Measurements from ENCODE around the gene EXOSC10. TPM values are rescaled to one million over a fixed set of nuclear protein-coding genes. Genes with fewer than 3 reads are reported as not detected.
"Not testable (repeated sequence)": the region's sequence is repeated elsewhere in the genome, so short reads cannot be mapped to it uniquely, and the experiment has no call there.

Gene EXOSC10
- polyA plus RNA-seq, 1 of the 3 experiments (the other 2 are of a cell fraction): 62.5 TPM

DNA sequence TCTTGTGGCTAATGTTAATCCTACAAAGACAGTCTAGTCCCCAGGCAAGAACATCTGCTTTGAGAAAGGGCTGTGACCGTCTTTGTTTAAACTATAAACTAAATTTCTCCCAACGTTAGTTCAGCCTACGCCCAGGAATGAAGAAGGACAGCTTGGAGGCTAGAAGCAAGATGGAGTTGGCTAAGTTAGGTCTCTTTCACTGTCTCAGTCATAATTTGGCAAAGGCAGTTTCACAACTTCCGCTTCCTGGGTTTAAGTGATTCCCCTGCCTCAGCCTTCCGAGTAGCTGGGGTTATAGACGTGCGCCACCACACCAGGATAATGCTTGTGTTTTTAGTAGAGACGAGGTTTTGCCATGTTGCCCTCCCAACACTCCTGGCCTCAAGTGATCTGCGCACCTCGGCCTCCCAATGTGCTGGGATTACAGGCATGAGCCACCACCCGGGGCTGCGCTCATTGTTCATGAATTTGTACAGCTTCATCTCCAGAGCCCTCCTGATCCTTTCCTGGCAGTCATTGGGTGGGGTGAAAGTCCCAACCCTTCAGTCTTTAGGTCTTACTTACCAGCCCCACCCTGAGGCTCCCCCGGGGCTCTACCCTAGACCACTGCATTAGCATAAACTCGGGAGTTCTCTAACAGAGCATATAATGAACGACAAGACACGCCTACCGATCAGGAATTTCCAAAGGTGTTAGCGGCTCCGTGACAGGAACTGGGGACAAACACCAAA, 47.7 kb downstream of the EXOSC10 start:
- whole genome bisulfite sequencing (ENCODE audit: low lambda C conversion rate): 94% methylated on average over 19 of the region's 19 CpGs
- POLR2A ChIA-PET: interaction anchor here (0.9 to 1.9 kb wide), 2 partner anchors 9 to 15 kb away, joined by 4 to 7 read pairs; no protein-coding TSS in a partner anchor
- Histone ChIP-seq H3K4me1 (ENCODE audit: control insufficient read depth in 1 of 2, insufficient read depth in 2 of 2, low read depth in 1 of 2, low read length in 1 of 2) (peaks cover 0 to 17% of the 10 kb centered on the region in 2 experiments; a peak in 1 of 4 replicates), H3K9ac (no peak overlapping the region), H3K4me2 (no peak overlapping the region), H3K4me3 (ENCODE audit: low read depth in 2 of 2, low read length in 1 of 2) (no peak overlapping the region), H3K9me3 (no peaks in the 10 kb centered on the region), H3K36me3 (replicated peaks in 1 of 2; ENCODE audit: control insufficient read depth in 1 of 2, insufficient read depth in 2 of 2, low read length in 1 of 2) (peaks cover 0 to 14% of the 10 kb centered on the region in 2 experiments), H3K79me2 (ENCODE audit: insufficient read depth) (no peaks in the 10 kb centered on the region), H3K9me2 (no peaks in the 10 kb centered on the region), H4K20me1 (ENCODE audit: insufficient read depth) (peaks cover 4% of the 10 kb centered on the region; the same call in 1 of the 2 replicates), H3F3A (replicated peaks; ENCODE audit: insufficient read depth) (no peaks in the 10 kb centered on the region), H2AFZ (ENCODE audit: low read depth) (no peak overlapping the region), H3K27me3 (ENCODE audit: insufficient read depth) (no peaks in the 10 kb centered on the region), H3K27ac (ENCODE audit: low read depth in 2 of 2, low read length in 1 of 2) (peak overlapping the region in 1 of 2 experiments; percentile 76; a peak in 2 of 4 replicates)
- TF ChIP-seq RCOR1 (IDR thresholded peaks at IDR 0.05; ENCODE audit: low read length) (no peak), NFIC (IDR thresholded peaks at IDR 0.05; ENCODE audit: borderline replicate concordance) (no peak), JUND (IDR thresholded peaks at IDR 0.05) (no peak), NRF1 (IDR thresholded peaks at IDR 0.05; ENCODE audit: low read depth, low read length) (no peak), RFX5 (IDR thresholded peaks at IDR 0.05; ENCODE audit: low read length) (no peak)
- DNase-seq: no peak
- CTCF ChIA-PET: interaction anchor here (0.7 to 10.0 kb wide), 8 partner anchors 9 to 558 kb away, joined by 3 to 118 read pairs (median 3); no protein-coding TSS in a partner anchor

DNA sequence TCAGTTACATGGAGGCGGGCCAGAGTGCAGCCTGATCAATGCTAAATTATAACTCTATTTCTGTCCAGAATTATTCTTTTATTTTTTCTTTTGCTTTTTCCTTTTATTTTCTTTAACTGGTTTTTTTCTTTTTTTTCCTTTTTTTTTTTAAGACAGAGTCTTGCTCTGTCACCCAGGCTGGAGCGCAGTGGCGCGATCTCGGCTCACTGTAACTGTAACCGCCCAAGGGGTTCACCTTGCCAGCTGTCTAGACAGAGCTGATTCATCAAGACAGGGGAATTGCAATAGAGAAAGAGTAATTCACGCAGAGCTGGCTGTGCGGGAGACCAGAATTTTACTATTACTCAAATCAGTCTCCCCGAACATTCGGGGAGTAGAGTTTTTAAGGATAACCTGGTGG, 48.5 kb downstream of the EXOSC10 start:
- ChIA-PET POLR2A (interaction anchor here (0.9 to 1.9 kb wide), 2 partner anchors 10 to 14 kb away, joined by 4 to 7 read pairs; no protein-coding TSS in a partner anchor), CTCF (interaction anchor here (0.9 to 10.0 kb wide), 3 partner anchors 13 to 191 kb away, joined by 3 to 118 read pairs (median 3); no protein-coding TSS in a partner anchor)
- H3K9me2 ChIP-seq; H3K4me2 ChIP-seq; H4K20me1 ChIP-seq (ENCODE audit: insufficient read depth); H3K9me3 ChIP-seq; H3K9ac ChIP-seq; H2AFZ ChIP-seq (ENCODE audit: low read depth); H3K4me3 ChIP-seq (ENCODE audit: low read depth in 2 of 2, low read length in 1 of 2); DNase-seq; H3K79me2 ChIP-seq (ENCODE audit: insufficient read depth); H3F3A ChIP-seq (replicated peaks; ENCODE audit: insufficient read depth); H3K27ac ChIP-seq (ENCODE audit: low read depth in 2 of 2, low read length in 1 of 2); H3K36me3 ChIP-seq (replicated peaks in 1 of 2; ENCODE audit: control insufficient read depth in 1 of 2, insufficient read depth in 2 of 2, low read length in 1 of 2); H3K27me3 ChIP-seq (ENCODE audit: insufficient read depth): not testable (repeated sequence)
- 90% methylated on average over 10 of the region's 10 CpGs for WGBS (ENCODE audit: low lambda C conversion rate)
- peaks cover 0 to 17% of the 10 kb centered on the region in 2 experiments; a peak in 1 of 4 replicates for H3K4me1 ChIP-seq (ENCODE audit: control insufficient read depth in 1 of 2, insufficient read depth in 2 of 2, low read depth in 1 of 2, low read length in 1 of 2)

GRCh38 chr1:11046625-11047365, 52.9 kb downstream of the EXOSC10 start, which contains the start of gene MASP2:
Gene MASP2 (minus strand): TSS chr1:11047239. CDS start chr1:11047207, 32 bp downstream.
- no peaks in the 10 kb centered on the region for H3F3A ChIP-seq (replicated peaks; ENCODE audit: insufficient read depth)
- no peaks in the 10 kb centered on the region for H3K79me2 ChIP-seq (ENCODE audit: insufficient read depth)
- no peaks in the 10 kb centered on the region; a peak in 1 of 4 replicates for H3K4me1 ChIP-seq (ENCODE audit: control insufficient read depth in 1 of 2, insufficient read depth in 2 of 2, low read depth in 1 of 2, low read length in 1 of 2)
- no peaks in the 10 kb centered on the region for H3K9me3 ChIP-seq
- no peaks in the 10 kb centered on the region for H4K20me1 ChIP-seq (ENCODE audit: insufficient read depth)
- peak; percentile 28 for DNase-seq
- no peaks in the 10 kb centered on the region for H3K9me2 ChIP-seq
- H3K27ac ChIP-seq (ENCODE audit: low read depth in 2 of 2, low read length in 1 of 2): no peak within 1 kb of the TSS
- H3K4me3 ChIP-seq (ENCODE audit: low read depth in 2 of 2, low read length in 1 of 2): no peak within 1 kb of the TSS
- WGBS (ENCODE audit: low lambda C conversion rate): 90% methylated on average over 9 of the region's 28 CpGs
- H2AFZ ChIP-seq (ENCODE audit: low read depth): no peak within 1 kb of the TSS
- H3K4me2 ChIP-seq: no peak within 1 kb of the TSS
- no peaks in the 10 kb centered on the region for H3K36me3 ChIP-seq (replicated peaks in 1 of 2; ENCODE audit: control insufficient read depth in 1 of 2, insufficient read depth in 2 of 2, low read length in 1 of 2)
- POLR2A ChIA-PET: no interaction called here
- H3K27me3 ChIP-seq (ENCODE audit: insufficient read depth): no peaks in the 10 kb centered on the region
- CTCF ChIA-PET: interaction anchor here (10.0 kb wide), 1 partner anchor 9 kb away, joined by 118 read pairs; no protein-coding TSS in a partner anchor
- no peak within 1 kb of the TSS for H3K9ac ChIP-seq
- TF ChIP-seq GATA2 (CRISPR knock-in tag; IDR thresholded peaks at IDR 0.05) (no peak), FOSL2 (IDR thresholded peaks at IDR 0.05; ENCODE audit: borderline replicate concordance, low read depth) (no peak), CHD2 (IDR thresholded peaks at IDR 0.05; ENCODE audit: low read length, partially characterized antibody) (no peak), NRF1 (IDR thresholded peaks at IDR 0.05; ENCODE audit: low read depth, low read length) (no peak), SIN3A (IDR thresholded peaks at IDR 0.05; ENCODE audit: borderline replicate concordance, low read depth, low read length) (no peak), RFX5 (IDR thresholded peaks at IDR 0.05; ENCODE audit: low read length) (no peak), POLR2AphosphoS5 (IDR thresholded peaks at IDR 0.05; ENCODE audit: low read depth, low read length) (no peak), EP300 (IDR thresholded peaks at IDR 0.05; ENCODE audit: borderline replicate concordance in 1 of 2, low read depth in 1 of 2, low read length in 1 of 2) (no peak), TEAD4 (IDR thresholded peaks at IDR 0.05; ENCODE audit: borderline replicate concordance, insufficient read depth) (no peak), SMC3 (IDR thresholded peaks at IDR 0.05; ENCODE audit: low read depth, low read length) (no peak), MAX (IDR thresholded peaks at IDR 0.05; ENCODE audit: low read depth) (no peak)
- TF ChIP-seq, protein P1, sequence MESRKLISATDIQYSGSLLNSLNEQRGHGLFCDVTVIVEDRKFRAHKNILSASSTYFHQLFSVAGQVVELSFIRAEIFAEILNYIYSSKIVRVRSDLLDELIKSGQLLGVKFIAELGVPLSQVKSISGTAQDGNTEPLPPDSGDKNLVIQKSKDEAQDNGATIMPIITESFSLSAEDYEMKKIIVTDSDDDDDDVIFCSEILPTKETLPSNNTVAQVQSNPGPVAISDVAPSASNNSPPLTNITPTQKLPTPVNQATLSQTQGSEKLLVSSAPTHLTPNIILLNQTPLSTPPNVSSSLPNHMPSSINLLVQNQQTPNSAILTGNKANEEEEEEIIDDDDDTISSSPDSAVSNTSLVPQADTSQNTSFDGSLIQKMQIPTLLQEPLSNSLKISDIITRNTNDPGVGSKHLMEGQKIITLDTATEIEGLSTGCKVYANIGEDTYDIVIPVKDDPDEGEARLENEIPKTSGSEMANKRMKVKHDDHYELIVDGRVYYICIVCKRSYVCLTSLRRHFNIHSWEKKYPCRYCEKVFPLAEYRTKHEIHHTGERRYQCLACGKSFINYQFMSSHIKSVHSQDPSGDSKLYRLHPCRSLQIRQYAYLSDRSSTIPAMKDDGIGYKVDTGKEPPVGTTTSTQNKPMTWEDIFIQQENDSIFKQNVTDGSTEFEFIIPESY (IDR thresholded peaks at IDR 0.05; ENCODE audit: borderline replicate concordance, low read depth): no peak
- TF ChIP-seq, protein P2, sequence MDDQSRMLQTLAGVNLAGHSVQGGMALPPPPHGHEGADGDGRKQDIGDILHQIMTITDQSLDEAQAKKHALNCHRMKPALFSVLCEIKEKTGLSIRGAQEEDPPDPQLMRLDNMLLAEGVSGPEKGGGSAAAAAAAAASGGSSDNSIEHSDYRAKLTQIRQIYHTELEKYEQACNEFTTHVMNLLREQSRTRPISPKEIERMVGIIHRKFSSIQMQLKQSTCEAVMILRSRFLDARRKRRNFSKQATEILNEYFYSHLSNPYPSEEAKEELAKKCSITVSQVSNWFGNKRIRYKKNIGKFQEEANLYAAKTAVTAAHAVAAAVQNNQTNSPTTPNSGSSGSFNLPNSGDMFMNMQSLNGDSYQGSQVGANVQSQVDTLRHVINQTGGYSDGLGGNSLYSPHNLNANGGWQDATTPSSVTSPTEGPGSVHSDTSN (IDR thresholded peaks at IDR 0.05): no peak
